GM21367 (cell line): Measurements from ENCODE around the gene PTCSC3.

Experiments used
- ATAC-seq: cut with Tn5 transposase; IDR thresholded peaks from one replicate; pipeline ENCODE4 v1.9.1; 2021; ENCODE audit not compliant: unreplicated experiment

PTCSC3 gene

DNA sequence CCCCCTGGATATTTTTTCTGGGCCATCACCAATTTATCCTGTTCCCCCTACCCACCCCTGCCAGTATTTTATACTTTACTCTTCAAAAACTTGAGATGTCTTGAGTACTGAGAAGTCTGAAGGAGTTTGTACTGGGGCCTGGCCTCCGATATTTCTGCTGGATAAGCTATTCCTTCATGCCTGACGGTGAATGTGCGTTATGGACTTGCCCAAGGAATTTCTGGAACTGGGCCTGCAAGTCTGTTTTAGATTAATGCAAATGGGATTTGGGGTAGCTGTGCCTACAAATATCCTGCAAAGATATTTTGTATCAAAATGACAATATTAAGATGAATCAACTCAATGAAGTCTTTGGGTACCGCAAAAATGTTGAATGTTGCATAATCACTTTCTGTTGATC is at the start of gene PTCSC3:
Gene PTCSC3 (minus strand): TSS at position 199 of the 400 bp plus-strand sequence.
- no peak for ATAC-seq

DNA sequence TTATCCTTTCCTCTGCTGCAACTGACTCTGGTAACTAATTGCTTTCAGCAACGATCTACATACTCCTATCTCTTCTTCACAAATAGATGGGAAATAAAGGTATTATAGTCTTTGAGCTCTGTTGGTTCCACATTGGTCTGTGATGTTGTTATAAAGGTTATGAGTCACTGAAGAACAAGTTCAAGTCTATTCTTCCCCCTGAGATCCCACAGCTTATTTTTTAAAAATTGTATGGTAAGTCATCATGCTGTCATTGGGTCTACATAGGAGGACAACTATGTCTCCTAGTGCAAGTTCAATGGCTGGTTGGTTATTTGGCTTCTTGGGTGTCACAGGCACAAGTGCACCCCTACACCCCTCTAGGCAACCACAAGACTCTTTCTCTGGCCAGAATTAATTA is 49.6 kb upstream of the PTCSC3 start:
- ATAC-seq, result no peak

DNA sequence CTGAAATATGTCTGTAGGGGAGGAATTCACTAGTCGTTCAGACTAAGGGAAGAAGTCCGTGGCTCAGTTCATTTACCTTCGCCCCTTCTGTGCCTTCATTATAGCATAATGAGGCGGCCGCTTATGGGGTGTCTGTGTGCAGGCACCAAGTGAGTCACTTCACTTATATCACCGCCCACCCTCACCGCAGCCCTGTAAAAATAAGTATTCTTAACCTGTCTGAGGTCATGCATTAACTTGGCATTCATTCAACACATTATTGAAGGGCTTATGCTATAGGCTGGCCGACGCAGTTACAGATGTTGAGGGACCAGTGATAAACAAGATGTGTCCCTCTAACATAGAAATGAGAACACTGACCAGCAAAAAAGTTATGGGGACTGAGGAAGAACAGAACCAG is 47.7 kb upstream of the PTCSC3 start:
- ATAC-seq, result no peak

DNA sequence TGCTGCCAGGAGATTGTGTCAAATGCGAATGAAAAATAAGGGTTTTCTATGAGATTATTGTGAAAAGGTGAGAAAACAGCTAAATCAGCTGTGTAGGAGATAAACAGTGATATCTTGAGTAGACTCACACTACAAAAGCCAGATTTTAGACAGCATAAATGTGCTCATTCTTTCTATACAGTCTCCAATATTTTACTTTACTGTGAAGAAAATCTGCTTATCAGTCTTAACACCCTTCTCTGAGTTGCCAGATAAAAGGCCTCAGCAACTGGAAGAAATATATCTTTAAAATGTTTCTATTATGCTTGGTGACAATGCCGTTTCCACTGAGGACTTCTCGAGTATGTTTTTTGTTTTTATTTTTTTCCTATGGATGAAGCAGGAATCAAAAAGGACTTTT is 47.0 kb upstream of the PTCSC3 start:
- no peak for ATAC-seq

DNA sequence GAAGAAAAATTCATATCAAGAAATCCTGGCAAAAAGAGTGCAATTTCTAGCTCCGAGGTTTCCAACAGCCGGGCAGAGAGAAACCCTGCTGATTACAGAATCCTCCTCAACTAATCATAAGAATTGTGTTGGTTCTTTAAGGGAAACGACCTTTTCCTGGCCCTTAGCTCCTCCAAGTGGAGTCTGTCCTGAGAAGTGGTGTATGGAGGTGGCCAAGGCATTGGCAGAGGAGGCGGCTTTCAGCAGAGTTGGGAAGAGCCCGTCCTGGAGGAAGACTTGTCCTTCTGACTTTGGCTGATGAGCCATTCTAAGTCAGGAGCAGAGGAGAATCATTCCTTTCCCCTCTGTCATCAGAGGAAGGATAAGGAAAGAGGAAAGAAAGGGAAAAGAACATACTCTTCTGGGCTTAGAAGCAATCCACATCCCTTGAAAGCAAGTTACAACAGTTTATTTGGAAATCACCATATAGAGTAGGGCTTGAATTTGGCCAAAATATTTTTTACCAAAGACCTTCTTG is 46.5 kb upstream of the PTCSC3 start:
- ATAC-seq, result no peak

DNA sequence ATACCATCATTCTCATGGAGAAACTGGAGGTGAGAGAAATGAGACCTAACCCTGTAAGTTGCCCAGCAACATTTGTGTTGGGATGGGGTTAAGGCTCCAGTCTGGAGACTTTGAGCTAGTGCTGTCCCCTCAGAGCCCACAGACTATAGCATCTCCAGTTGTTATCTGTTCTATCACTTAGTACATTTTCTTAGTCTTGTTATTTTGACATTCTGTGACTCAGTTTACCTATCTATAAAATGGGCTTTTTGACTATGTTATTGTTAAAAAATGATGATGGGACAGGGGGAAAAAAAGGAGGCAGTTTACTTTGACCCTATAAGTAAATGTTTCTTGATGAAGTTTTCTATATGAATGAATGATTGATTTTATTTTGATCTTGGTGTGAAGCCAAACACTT is 45.8 kb upstream of the PTCSC3 start:
- ATAC-seq, result no peak

DNA sequence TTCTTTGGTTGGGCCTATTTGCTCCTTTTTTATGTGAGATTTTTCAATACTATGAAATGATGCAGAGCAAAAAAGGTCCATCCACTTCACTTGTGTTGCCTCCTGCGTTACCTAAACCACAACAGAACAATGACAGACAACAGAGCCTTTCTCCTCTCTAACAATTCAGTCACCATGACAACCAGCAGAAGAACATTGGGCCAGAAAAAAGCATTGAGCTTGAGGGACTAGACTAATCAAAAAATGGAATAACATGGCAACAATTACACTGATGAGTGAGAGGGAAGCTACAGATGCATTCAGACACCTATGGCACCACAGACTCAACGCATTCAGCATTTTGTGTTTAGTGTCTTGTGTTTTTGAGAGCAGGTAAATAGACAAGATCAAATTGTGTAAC is 44.6 kb upstream of the PTCSC3 start:
- ATAC-seq, result no peak

DNA sequence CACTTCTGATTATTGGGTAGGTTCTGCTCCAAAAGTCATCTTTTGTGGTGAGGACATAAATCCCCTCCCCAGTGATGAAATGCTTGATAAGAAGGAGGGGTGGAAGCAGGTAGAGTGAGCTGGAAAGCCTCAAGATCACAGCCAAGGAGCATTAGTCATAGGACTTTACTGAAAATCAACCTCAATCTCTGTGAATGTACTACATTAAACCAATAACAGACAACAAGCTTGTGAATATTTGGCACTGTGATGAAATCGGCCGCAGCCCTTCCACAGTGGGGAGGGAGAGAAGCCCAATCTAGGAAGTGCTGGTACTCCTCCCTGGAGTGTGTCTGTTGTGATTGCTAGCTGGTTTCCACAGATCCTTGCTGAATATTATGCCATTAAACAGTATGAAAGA is 41.2 kb upstream of the PTCSC3 start:
- no peak for ATAC-seq

DNA sequence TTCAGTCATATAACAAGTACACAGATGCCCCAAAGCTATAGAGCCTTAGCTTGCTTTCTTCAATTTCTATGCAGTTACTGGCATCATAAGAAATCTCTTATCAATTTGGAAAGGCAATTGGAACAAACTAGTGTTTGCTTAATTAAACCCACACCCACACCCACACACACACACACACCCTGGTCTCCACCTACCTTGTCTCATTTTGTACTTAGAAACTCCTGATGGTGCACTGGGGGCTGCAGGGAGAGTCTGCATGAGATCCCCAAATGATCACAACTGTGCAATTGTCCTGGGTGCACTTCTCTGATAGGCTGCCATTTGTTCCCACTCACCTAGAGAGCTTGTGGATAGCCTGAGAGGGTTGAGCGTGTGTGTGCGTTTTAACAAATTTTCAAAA is 40.5 kb upstream of the PTCSC3 start:
- ATAC-seq, result no peak

DNA sequence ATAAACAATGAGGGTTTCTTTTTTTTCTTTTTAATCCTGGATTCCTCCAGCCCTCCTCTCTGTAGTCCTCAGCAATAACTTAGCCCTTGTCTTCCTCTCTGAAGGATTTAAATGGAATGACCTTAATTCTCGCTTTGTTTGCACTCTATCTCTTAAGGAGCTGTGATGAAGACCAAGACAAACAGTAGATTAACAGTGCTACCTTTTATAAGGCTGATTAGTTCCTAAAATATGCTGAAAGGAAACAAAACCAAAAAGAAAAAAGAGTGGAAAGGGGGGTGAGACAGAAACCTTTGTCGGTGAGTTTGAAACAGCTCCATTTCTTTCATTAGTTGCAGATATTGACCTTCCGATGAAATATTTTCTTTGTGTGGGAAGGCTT is 38.7 kb upstream of the PTCSC3 start:
- no peak for ATAC-seq

DNA sequence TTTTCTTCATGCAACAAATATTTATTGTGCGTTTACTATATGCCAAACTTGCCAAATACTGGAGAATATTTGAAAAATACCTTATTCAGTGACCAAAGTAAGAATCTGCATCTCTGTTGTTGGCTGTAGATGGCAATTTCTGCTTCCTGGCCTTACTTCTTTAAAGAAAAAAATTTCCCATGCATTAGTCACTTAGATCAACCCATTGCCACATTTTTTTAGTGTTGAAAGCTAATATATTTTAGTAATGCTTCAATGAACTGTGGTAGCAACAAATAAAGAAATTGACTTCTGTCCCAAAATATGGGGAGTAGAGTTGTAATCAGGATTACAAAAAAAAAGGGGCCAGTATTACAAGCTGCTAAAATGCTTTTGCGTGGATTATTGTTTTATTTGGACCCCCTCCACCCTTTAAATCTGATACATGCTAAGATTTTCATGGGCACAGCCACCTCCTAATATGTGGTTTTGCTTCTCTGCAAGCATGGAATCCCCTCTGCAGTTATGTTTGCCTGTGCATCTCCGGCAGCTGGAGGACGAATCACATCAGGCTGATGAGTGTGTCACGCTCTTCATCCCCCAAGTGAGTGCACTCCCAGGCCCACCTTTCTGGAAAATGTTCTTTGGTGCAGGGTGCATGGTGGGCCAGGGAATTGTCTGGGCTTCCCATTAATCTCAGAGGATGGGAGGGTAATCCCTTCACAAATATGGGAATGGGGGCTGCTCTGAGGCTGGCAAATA is 38.1 kb upstream of the PTCSC3 start:
- no peak for ATAC-seq

DNA sequence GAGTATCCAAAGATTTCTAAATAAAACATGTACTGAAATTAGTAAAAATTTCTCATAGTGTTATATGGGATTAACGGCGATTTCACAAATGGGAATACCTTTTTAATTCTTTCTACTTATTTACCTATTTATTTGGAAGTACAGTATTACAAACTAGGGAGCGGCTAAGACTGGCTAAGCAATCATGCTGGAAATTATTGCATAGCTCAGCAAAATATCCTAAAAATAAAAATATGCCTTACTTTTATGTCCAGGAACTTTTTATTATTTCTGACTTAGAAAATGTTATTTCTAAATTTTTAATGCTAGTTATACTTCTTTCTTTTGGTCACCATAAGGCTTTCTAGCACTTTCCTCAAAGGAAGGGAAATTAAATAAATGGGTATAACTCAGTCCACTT is 36.5 kb upstream of the PTCSC3 start:
- ATAC-seq, result no peak

DNA sequence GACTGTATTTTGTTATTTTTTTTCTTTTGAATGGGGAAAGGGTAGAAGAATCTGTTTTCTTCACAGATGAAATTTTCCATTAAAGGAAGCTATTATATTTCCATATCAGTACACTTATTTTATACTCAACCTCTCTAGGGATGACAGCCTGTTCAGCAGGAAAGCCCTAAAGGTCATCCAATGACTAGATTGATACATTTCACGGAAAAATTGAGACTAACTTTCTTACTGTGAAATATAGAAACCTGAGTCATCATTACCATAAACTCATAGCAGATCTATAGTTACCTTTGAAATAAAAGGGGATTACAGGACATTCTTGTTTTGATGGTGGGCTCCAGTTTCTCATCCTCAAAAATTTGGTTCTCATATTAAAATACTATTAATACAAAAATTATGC is 36.1 kb upstream of the PTCSC3 start:
- no peak for ATAC-seq

DNA sequence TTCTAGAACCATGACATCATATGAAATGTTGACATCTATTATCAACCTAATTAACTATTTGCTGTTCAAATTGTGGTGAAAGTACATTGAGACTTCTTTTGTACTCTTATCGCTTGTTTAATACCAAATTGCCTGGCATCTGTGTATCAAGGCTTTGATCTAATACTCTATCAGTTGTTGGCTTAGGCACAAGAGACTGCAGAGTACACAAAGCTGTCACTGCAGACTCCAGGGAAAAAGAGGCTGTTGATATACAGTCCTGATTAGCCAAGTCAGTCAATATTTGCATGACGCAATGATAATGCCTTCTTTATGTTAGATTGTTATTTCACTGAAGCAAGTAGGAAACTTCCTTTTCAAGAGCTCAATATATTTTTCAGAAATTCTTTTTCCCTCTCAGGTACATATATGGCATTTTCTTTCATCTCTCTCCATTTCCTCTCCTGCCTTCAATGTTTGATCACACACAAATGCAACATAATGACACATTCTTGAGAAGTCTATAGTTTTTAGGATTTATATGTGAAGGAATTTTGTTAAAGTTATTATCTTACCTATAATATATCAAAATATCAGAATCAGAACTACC is 32.3 kb upstream of the PTCSC3 start:
- ATAC-seq, result no peak

DNA sequence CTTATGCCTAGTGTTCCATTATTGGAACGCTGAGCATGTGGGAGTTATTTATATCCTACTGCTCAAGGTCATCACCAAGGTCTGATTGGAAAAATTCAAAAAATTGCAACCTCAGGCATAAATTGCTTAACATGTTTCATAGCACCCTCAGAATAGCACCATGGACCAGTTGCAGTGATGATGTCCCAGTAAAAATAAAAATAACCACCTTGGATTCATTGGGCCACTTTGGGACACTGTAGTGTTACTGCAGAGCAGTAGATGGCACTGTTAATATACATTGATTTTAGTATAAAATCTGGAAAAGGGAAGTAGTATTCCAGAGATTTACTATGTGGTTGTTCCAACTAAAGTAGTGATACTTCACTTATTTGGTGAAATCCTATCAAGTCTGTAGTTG is 31.0 kb upstream of the PTCSC3 start:
- ATAC-seq, result no peak

DNA sequence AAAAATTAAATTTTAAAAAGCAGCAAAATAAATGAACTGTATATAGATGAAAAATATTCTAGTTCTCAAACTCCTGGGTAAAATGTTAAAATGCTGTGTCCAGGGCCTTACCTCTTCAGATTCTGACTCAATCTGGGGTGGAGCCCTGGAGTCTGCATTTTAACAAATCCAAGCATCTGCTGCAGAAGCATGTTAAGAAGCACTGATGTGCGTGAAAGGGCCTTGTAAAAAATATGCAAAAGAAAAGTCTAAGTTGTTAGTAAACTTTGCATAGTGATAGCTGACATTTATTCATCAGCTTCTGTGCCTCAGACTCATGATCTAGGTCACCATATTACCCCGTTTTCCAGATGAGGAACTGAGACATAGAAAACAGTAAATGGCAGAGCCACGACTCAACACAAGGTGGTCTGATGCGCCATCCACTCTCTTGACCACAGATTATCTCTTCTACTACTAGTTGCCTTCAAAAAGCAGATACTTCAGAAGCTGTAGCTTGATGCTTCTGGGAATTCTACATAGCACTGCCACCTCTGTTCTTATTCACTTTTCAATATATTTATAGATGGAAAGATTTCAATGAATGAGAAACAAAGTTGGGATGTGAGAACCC is 28.0 kb upstream of the PTCSC3 start:
- ATAC-seq, result no peak

DNA sequence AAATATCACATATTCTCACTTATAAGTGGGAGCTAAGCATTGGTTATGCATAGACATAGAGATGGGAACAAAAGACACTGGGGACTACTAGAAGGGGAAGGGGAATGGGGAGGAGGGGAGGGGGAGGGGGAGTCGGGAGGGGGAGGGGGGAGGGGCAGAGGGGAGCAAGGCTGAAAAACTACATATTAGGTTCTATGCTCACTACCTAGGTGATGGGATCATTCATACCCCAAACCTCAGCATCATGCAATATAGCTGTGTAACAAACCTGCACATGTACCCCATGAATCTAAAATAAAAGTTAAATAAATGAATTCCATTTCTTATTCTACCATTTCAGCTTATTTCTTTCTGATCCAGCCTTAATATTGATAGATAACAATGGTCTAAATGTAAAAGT is 21.9 kb upstream of the PTCSC3 start:
- no peak for ATAC-seq

DNA sequence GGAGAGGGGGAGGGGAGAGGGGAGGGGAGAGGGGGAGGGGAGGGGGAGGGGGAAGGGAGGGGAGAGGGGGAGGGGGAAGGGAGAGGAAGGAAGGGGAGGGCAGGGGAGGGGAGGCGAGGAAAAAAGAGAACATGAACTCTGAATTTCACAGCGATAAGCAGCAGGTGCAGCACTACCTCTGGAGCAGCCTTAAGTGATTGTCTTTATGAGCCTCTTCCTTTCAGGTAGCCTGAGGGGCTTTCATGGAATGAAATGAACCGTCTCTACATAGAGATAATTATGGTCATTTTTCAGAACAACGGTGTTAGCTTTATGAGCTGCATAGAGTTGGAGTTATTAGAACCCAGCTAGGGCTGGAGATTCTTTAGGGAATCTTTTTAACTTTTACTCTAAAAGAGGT is 18.1 kb upstream of the PTCSC3 start:
- ATAC-seq, result no peak

DNA sequence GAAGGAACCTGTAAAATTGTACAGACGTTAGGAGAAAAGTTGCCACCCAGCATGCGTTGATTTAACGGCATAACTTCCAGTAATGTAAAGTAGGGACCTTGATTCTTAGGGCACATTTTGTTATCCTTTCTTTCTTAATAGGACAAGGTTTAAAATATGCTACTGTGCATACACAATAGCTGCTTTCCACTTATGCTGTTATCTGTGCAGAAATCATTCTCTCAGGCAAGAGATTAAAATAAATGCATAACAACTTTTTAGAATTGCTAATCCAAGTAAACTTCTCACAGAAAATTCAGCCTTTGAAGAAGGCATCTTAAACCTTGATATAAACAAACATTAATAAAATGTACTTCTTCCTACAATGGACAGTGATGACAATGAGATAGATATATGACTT is 16.0 kb upstream of the PTCSC3 start:
- ATAC-seq, result no peak

DNA sequence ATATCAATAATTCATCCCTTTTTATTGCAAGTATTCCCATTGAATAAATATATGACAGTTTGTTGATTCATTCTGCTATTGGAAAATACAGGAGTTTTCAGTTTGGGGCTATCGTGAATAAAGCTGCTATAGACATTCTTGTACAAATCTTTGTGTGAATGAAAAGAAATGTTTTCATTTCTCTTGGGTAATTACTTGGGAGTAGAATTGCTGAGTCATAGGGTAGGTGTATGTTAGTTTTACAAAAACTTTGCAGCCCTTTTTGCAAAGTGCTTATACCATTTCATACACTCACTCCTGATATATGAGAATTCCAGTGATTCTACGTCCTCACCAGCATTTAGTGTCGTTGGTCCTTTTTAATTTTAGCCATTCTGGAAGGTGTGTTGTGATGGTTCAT is 6.9 kb upstream of the PTCSC3 start:
- no peak for ATAC-seq

DNA sequence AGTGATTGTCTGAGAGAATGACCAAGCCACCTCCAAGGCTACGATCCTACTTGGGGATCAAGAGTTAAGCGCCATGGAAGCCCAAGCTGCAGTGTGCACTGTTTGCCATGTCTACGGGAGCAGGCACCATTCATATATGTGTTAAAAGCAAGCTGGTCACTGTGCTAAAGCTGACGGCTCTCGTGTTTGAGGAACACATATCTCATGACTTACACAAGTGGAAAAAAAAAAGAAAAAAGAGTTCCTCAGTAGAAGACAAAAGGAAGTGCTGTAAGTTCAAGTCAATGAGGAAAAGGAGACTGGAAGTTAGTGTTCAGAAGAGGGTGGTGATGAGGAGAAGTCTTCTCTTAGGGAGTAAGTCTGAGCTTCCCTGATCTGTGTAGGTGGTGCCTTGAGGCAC is 4.9 kb upstream of the PTCSC3 start:
- ATAC-seq, result no peak

DNA sequence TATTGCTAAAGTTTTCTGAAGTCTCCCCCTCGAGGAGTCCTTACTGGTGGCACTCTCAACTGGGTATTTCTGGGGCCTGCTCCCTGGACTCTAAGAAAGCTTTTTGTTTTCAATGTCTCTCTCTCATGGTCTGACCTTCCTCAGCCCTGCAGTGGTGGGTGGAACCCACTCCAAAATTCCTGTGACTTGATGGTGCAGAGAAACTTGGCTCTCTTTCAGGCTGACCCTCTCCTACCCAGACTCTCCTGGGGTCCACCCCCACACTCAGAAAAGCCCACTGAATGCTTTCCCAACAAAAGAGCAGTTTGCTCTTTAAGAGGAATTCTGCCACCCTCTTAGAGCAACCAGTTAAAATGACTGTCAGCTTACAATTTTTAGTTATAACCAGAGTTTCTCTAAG is 967 bp upstream of the PTCSC3 start:
- no peak for ATAC-seq
